Cardiac fibroblast (primary cell): ENCODE results near the gene ITGBL1.

Experiments
- DNase-seq, 2 donors: peaks; one replicate each; pipeline versions ENCODE4 v3.0.0 to v3.0.0-alpha.2; 2010; ENCODE audit warnings: low read depth in 2 of 2
- H3K4me3 ChIP-seq, 2 donors: replicated peaks in 1 of 2; 1 replicate in 1 of 2; 2 replicates in 1 of 2; pipeline ENCODE4 v1.5.1; 2011; ENCODE audit warnings: low read depth in 2 of 2, low read length in 2 of 2, mild to moderate bottlenecking in 2 of 2, moderate library complexity in 1 of 2
- CTCF ChIP-seq: IDR thresholded peaks from one replicate; pipeline ENCODE4 v1.5.1; 2011; ENCODE audit warnings: low read depth, mild to moderate bottlenecking, low read length, inconsistent platforms

ITGBL1 gene

DNA sequence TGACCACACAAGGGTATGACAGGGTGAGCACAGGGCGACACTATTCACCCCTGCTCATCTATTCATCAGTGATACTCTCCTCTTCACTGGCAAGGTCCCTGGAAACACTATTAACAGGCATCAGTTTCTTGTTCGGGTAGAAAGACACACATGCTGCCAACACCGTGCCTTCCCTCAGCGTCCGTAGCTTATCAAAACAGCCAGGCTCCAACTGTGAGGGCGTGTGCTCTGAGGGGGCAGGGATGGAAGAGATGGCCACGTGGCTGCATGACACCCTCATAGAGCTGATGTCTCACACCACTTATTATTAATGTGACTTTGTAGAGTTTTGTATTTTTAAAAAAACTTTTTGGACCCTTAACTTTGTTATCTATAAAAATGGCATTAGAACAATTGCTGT is 160.3 kb downstream of the ITGBL1 start:
- DNase-seq, result peak in 1 of 2 donors; percentile 17
- TF ChIP-seq CTCF, result no peak
- no peak overlapping the region for H3K4me3 ChIP-seq

DNA sequence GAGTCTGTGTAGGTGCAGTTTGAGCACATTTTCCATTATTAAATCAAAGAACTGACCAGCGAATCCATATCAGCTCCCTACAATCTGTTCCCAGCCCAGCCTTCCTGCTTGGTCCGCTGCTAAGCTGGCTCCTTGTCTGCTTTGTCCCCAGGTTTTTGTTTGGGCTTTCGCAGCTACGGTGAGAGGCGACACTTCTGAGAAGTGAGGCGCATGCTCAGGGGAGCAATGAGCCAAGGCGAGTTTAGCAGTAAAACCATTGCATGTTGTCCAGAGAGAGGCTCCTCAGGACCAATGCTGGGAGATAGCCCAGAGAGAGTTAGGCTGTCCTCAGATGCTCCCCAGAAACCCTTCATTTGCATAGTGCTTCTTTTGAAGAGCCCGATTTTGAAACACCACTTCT is 162.0 kb downstream of the ITGBL1 start:
- H3K4me3 ChIP-seq, result no peak overlapping the region
- DNase-seq, result no peak
- TF ChIP-seq CTCF, result no peak

GRCh38 chr13:101618440-101619187 is 166.1 kb downstream of the ITGBL1 start:
- DNase-seq, result no peak
- H3K4me3 ChIP-seq, result no peak overlapping the region
- TF ChIP-seq CTCF, result no peak

DNA sequence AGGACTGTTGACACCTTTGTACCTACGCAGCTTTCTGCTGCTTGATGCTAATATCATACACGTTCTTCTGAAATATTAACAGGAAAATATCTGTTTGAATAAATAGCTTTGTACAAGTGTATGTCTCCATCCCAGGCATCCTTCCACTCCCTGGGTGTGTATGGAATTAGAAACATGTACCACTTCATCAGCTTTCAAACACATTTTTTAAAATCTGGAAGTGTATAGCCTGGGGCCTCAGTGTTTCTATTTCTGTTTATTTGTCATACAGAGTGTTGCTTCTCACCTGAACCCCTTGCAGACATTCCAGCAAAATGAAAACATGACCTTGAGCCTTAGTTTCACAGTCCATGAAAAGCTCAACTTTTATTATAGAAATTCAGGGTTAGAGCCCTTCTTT is 168.6 kb downstream of the ITGBL1 start:
- no peak for TF ChIP-seq CTCF
- DNase-seq, result no peak
- H3K4me3 ChIP-seq, result no peak overlapping the region

GRCh38 chr13:101623470-101624209 is 171.2 kb downstream of the ITGBL1 start:
- H3K4me3 ChIP-seq, result no peak overlapping the region
- TF ChIP-seq CTCF, result no peak
- DNase-seq, result peak in 1 of 2 donors; percentile 52

- TF ChIP-seq CTCF, result no peak
- no peak for DNase-seq
These were observed 171.9 kb downstream of the ITGBL1 start for GRCh38 chr13:101624210-101624922.

More at GRCh38 chr13:101624210-101624922, 171.9 kb downstream of the ITGBL1 start:
- H3K4me3 ChIP-seq, result no peak overlapping the region
